Endothelial cell of umbilical vein (primary cell): Measurements from ENCODE around the gene WHRN. TPM values are rescaled to one million over a fixed set of nuclear protein-coding genes. Genes with fewer than 3 reads are reported as not detected.

Experiments
- Bru-seq: library from RNA; stranded (reverse); fragments of 400-500 nt; gene quantifications from one replicate; lab custom pipeline; 2021; lab: Mats Ljungman, UMichigan
- BruChase-seq, 2 experiments: library from RNA; stranded (reverse); fragments of 400-500 nt; gene quantifications; one replicate each; lab custom pipeline; 2021; lab: Mats Ljungman, UMichigan
- BruUV-seq: library from RNA; stranded (reverse); fragments of 400-500 nt; replicated peaks from 2 replicates; lab custom pipeline; 2021; lab: Mats Ljungman, UMichigan
- CTCF ChIA-PET: fragments of 300-600, 350-600 bp; sonication (Branson Sonifier 250); formaldehyde crosslinking; loops from one replicate; lab custom pipeline; 2021; ENCODE audit warnings: antibody characterized with exemption, inconsistent platforms; lab: Charles Lee
- POLR2A ChIA-PET: fragments of 300-600, 350-600 bp; sonication (Branson Sonifier 250); formaldehyde crosslinking; loops from one replicate; lab custom pipeline; 2021; ENCODE audit warnings: antibody characterized with exemption, inconsistent platforms; lab: Charles Lee
- DNase-seq: peaks from one replicate; pipeline ENCODE4 v3.0.0-alpha.2; 2011; ENCODE audit warnings: low read depth, low spot score
- FAIRE-seq: peaks from 2 replicates; lab custom pipeline; 2011; peaks lifted over from hg19 to GRCh38; lab: Jason Lieb, UNC
- H2AFZ ChIP-seq: 2 replicates; pipeline ENCODE4 v1.6.0; 2012; ENCODE audit warnings: low read depth, low read length, control low read depth, inconsistent platforms
- H3K27ac ChIP-seq: 2 replicates; pipeline ENCODE4 v1.5.1; 2011; ENCODE audit warnings: low read depth, mild to moderate bottlenecking, control low read depth, low read length, moderate library complexity; ENCODE audit not compliant: insufficient read depth
- H3K27me3 ChIP-seq, 2 experiments: 2 replicates each; pipeline versions ENCODE4 v1.6.0 to v1.6.1; 2011; ENCODE audit warnings: low read length in 2 of 2, mixed read lengths in 1 of 2; ENCODE audit not compliant: control insufficient read depth in 2 of 2, insufficient read depth in 2 of 2
- H3K36me3 ChIP-seq, 2 experiments: 2 replicates in 1 of 2; 3 replicates in 1 of 2; pipeline ENCODE4 v1.5.1; 2011; ENCODE audit warnings: low read length in 2 of 2, mild to moderate bottlenecking in 1 of 2, moderate library complexity in 1 of 2; ENCODE audit not compliant: control insufficient read depth in 2 of 2, insufficient read depth in 2 of 2; ENCODE audit errors: extremely low read depth in 1 of 2
- H3K4me1 ChIP-seq: 3 replicates; pipeline ENCODE4 v1.5.1; 2011; ENCODE audit warnings: mild to moderate bottlenecking, low read length; ENCODE audit not compliant: control insufficient read depth, insufficient read depth; ENCODE audit errors: extremely low read depth
- H3K4me2 ChIP-seq: 2 replicates; pipeline ENCODE4 v1.6.1; 2011; ENCODE audit warnings: low read length, control low read depth, mixed read lengths; ENCODE audit not compliant: insufficient read depth
- H3K4me3 ChIP-seq, 3 experiments: fragments of 200-600 bp in 1 of 3; sonication (generic), shearing (Covaris generic) in 1 of 3; replicated peaks in 1 of 3; 2 replicates each; pipeline ENCODE4 v1.5.1; 2011 to 2016; ENCODE audit warnings: control low read depth in 3 of 3, low read length in 3 of 3, mild to moderate bottlenecking in 2 of 3, inconsistent platforms in 1 of 3, low read depth in 1 of 3, moderate library complexity in 1 of 3; ENCODE audit not compliant: insufficient read depth in 1 of 3
- H3K79me2 ChIP-seq: 2 replicates; pipeline ENCODE4 v1.6.0; 2012; ENCODE audit warnings: low read length, inconsistent platforms; ENCODE audit not compliant: control insufficient read depth, insufficient read depth
- H3K9ac ChIP-seq: replicated peaks from 2 replicates; pipeline ENCODE3; 2011; ENCODE audit warnings: low read length, control low read depth; ENCODE audit not compliant: insufficient read depth; ENCODE audit errors: extremely low read depth
- H3K9me1 ChIP-seq: replicated peaks from 3 replicates; pipeline ENCODE4 v1.6.0; 2011; ENCODE audit warnings: mild to moderate bottlenecking, low read length; ENCODE audit not compliant: control insufficient read depth, insufficient read depth; ENCODE audit errors: extremely low read depth
- H3K9me3 ChIP-seq: replicated peaks from 2 replicates; pipeline ENCODE4 v1.5.1; 2012; ENCODE audit warnings: low read length, inconsistent platforms; ENCODE audit not compliant: control insufficient read depth, insufficient read depth
- H4K20me1 ChIP-seq: replicated peaks from 2 replicates; pipeline ENCODE3; 2011; ENCODE audit warnings: mild to moderate bottlenecking, low read length; ENCODE audit not compliant: control insufficient read depth, insufficient read depth; ENCODE audit errors: extremely low read depth
- GATA2 ChIP-seq: IDR thresholded peaks from 2 replicates; pipeline ENCODE4 v1.7.0; 2011; ENCODE audit warnings: low read depth, mild to moderate bottlenecking, moderate library complexity, mixed read lengths, low read length; ENCODE audit not compliant: insufficient read length, insufficient read depth
- MAX ChIP-seq: IDR thresholded peaks from 2 replicates; pipeline ENCODE4 v1.6.1; 2011; ENCODE audit not compliant: insufficient read depth, insufficient read length
- POLR2AphosphoS5 ChIP-seq: IDR thresholded peaks from 2 replicates; pipeline ENCODE4 v1.6.1; 2012; ENCODE audit warnings: low read depth, mild to moderate bottlenecking, control low read depth, low read length, moderate library complexity; ENCODE audit not compliant: insufficient read depth
- dilution Hi-C: fragments of 300-500 bp; cut with MboI; formaldehyde crosslinking; loops from one replicate; pipeline ENCODE4 v1.15.0; 2019; ENCODE audit warnings: low sequenced_read_pairs; ENCODE audit not compliant: extremely low pct_ligation_motif_present
- intact Hi-C: fragments of 100-400 bp; cut with micrococcal nuclease; formaldehyde crosslinking; loops from one replicate; pipeline ENCODE4 v1.10.0; 2022
- long read RNA-seq: library from polyadenylated mRNA; stranded (forward); transcript quantifications from one replicate; pipeline ENCODE4 v2.0.0, GENCODE V29; 2021
- polyA minus RNA-seq, 3 experiments: library from RNA; depleted of rRNA, polyadenylated mRNA; stranded (reverse); fragments of >200 nt; gene quantifications; 1 replicate in 1 of 3; 2 replicates in 2 of 3; pipeline ENCODE4 v1.2.3, GENCODE V29; 2011
- polyA plus RNA-seq, 4 experiments: library from polyadenylated mRNA; depleted of rRNA in 3 of 4; stranded (reverse) in 3 of 4; unstranded in 1 of 4; fragments of >200 nt; gene quantifications; 2 replicates each; pipeline versions ENCODE4 v1.2.1 to v1.2.3, GENCODE V29; 2011 to 2012; ENCODE audit warnings: missing spikeins in 1 of 4
- total RNA-seq: library from RNA; stranded (reverse); gene quantifications from 2 replicates; pipeline ENCODE4 v1.2.3, GENCODE V29; 2021

WHRN gene
- 0.69 and 1.1 TPM in 2 replicates for total RNA-seq
- polyA plus RNA-seq, result 0.35 and 0.53 TPM in 2 replicates
- 0.18 and 0.20 TPM in 2 replicates for polyA plus RNA-seq (2011; cell fraction: cytosol; rRNA removed)
- polyA plus RNA-seq (2011; cell fraction: nucleus; rRNA removed), result 1.4 and 1.7 TPM in 2 replicates
- polyA plus RNA-seq (2012), result 0.49 and 0.70 TPM in 2 replicates
- 0.22 and 0.49 TPM in 2 replicates for polyA minus RNA-seq
- 7.3 TPM for polyA minus RNA-seq (2011; cell fraction: cytosol; rRNA and poly(A)+ RNA removed)
- 1.3 and 2.8 TPM in 2 replicates for polyA minus RNA-seq (2011; cell fraction: nucleus; rRNA and poly(A)+ RNA removed)
- Bru-seq, nascent RNA, result percentile 24 among the genes with signal in this experiment
- BruChase-seq, experiment 1, labeled RNA remaining after a 6-hour chase, result percentile 24 among the genes with signal in this experiment
- BruChase-seq, experiment 2, labeled RNA remaining after a 2-hour chase, result percentile 24 among the genes with signal in this experiment
- long read RNA-seq, result 0 reads

- Histone ChIP-seq H3K27ac (no peak within 1 kb of the TSS), H3K79me2 (no peaks in the 10 kb centered on the region), H3K9me3 (no peaks in the 10 kb centered on the region), H3K9me1 (no peaks in the 10 kb centered on the region), H3K9ac (peak within 1 kb of the TSS; percentile 58), H3K36me3 (no peaks in the 10 kb centered on the region), H3K4me2 (peak within 1 kb of the TSS; percentile 59), H3K4me1 (peaks cover 6% of the 10 kb centered on the region), H3K4me3 (peak within 1 kb of the TSS; percentile 11 to 47 (median 39)), H3K27me3 (peaks cover 57 to 82% of the 10 kb centered on the region in 2 experiments), H4K20me1 (no peaks in the 10 kb centered on the region), H2AFZ (peak within 1 kb of the TSS; percentile 58)
- CTCF ChIA-PET, result interaction anchor here (0.9 to 4.0 kb wide), 11 partner anchors 10 to 148 kb away, joined by 3 to 31 read pairs (median 5); partner anchors contain the start of gene ATP6V1G1
- dilution Hi-C loops (no loop called here), intact Hi-C loops (loop anchor here (1.0 to 10.0 kb wide), 6 partner anchors 18 to 392 kb away; partner anchors contain the start of gene ATP6V1G1)
- POLR2A ChIA-PET, result interaction anchor here (1.0 to 1.1 kb wide), 2 partner anchors 82 kb away, joined by 3 read pairs; partner anchors contain the start of gene ATP6V1G1
- BruUV-seq, result TSS peak; percentile 77
- DNase-seq (peak; percentile 83), FAIRE-seq (peak; percentile 60)
- TF ChIP-seq POLR2AphosphoS5 (no peak), MAX (no peak), GATA2 (no peak)
These were observed at the start of gene WHRN for GRCh38 chr9:114505187-114506081. WHRN (minus strand) TSS chr9:114505473; CDS start chr9:114504801, 672 bp downstream.
